DOHH2 (cell line): Measurements from ENCODE around the gene BAZ1A.

Experiments
- H3F3A ChIP-seq: fragments of 200-600 bp; sonication (generic), shearing (Covaris generic); 2 replicates; pipeline ENCODE4 v1.6.0; 2016; ENCODE audit warnings: antibody characterized with exemption, mild to moderate bottlenecking; ENCODE audit not compliant: control insufficient read depth, insufficient read depth
- H3K27ac ChIP-seq: fragments of 200-600 bp; sonication (generic); 2 replicates; pipeline ENCODE4 v1.5.1; 2014; ENCODE audit warnings: low read depth, mild to moderate bottlenecking, low read length, moderate library complexity
- H3K27me3 ChIP-seq: fragments of 200-600 bp; sonication (generic); 2 replicates; pipeline ENCODE4 v1.6.1; 2014; ENCODE audit warnings: mild to moderate bottlenecking, low read length, mixed read lengths; ENCODE audit not compliant: control insufficient read depth
- H3K36me3 ChIP-seq: fragments of 200-600 bp; sonication (generic); 2 replicates; pipeline ENCODE4 v1.6.1; 2014; ENCODE audit warnings: mild to moderate bottlenecking, low read length, moderate library complexity, mixed read lengths; ENCODE audit not compliant: control insufficient read depth
- H3K4me1 ChIP-seq: fragments of 200-600 bp; sonication (generic); 2 replicates; pipeline ENCODE4 v1.6.1; 2014; ENCODE audit warnings: mild to moderate bottlenecking, low read length, mixed read lengths; ENCODE audit not compliant: control insufficient read depth
- H3K4me2 ChIP-seq: fragments of 200-600 bp; sonication (generic); 2 replicates; pipeline ENCODE4 v1.6.0; 2014; ENCODE audit warnings: mild to moderate bottlenecking, low read length, moderate library complexity
- H3K4me3 ChIP-seq: fragments of 200-600 bp; sonication (generic); 2 replicates; pipeline ENCODE4 v1.5.1; 2014; ENCODE audit warnings: mild to moderate bottlenecking, low read length, mixed read lengths
- H3K79me2 ChIP-seq: fragments of 200-600 bp; sonication (generic); 2 replicates; pipeline ENCODE4 v1.6.1; 2014; ENCODE audit warnings: mild to moderate bottlenecking, low read length, mixed read lengths; ENCODE audit not compliant: control insufficient read depth
- H3K9me2 ChIP-seq: fragments of 200-600 bp; sonication (generic); replicated peaks from 2 replicates; pipeline ENCODE4 v1.6.1; 2014; ENCODE audit warnings: mild to moderate bottlenecking, low read length, mixed read lengths; ENCODE audit not compliant: control insufficient read depth
- H3K9me3 ChIP-seq: fragments of 200-600 bp; sonication (generic); 2 replicates; pipeline ENCODE4 v1.6.1; 2014; ENCODE audit warnings: antibody characterized with exemption, low read length, mixed read lengths; ENCODE audit not compliant: control insufficient read depth, insufficient read depth
- H4K20me1 ChIP-seq: fragments of 200-600 bp; sonication (generic); 2 replicates; pipeline ENCODE4 v1.6.0; 2014; ENCODE audit warnings: low read depth, mild to moderate bottlenecking, antibody characterized with exemption, low read length, moderate library complexity; ENCODE audit not compliant: control insufficient read depth, insufficient read depth
- CTCF ChIP-seq: fragments of 200-600 bp; sonication (generic); IDR thresholded peaks from one replicate; pipeline ENCODE4 v1.5.1; 2014; ENCODE audit warnings: antibody characterized with exemption, mild to moderate bottlenecking, low read depth, low read length; ENCODE audit not compliant: poor library complexity, severe bottlenecking
- EZH2phosphoT487 ChIP-seq: fragments of 200-600 bp; sonication (generic); IDR thresholded peaks from 2 replicates; pipeline ENCODE4 v1.6.1; 2017; ENCODE audit warnings: borderline replicate concordance, mild to moderate bottlenecking, antibody characterized with exemption, low read length, moderate library complexity, mixed read lengths

BAZ1A gene

GRCh38 chr14:34863844-34864243 is 11.3 kb downstream of the BAZ1A start:
- H3K36me3 ChIP-seq = peaks cover 76% of the 10 kb centered on the region
- no peaks in the 10 kb centered on the region for H3K27me3 ChIP-seq
- no peak overlapping the region for H3K27ac ChIP-seq
- H3K4me1 ChIP-seq = peaks cover 14% of the 10 kb centered on the region
- no peak for TF ChIP-seq CTCF
- no peak for TF ChIP-seq EZH2phosphoT487
- no peaks in the 10 kb centered on the region for H3K9me3 ChIP-seq
- H3F3A ChIP-seq = peaks cover 5% of the 10 kb centered on the region
- H3K4me3 ChIP-seq = no peak overlapping the region
- peaks cover 98% of the 10 kb centered on the region for H3K79me2 ChIP-seq
- peaks cover 10% of the 10 kb centered on the region; the same call in 1 of the 2 replicates for H4K20me1 ChIP-seq
- no peaks in the 10 kb centered on the region for H3K9me2 ChIP-seq
- H3K4me2 ChIP-seq = no peak overlapping the region

GRCh38 chr14:34858765-34859164 is 16.4 kb downstream of the BAZ1A start:
- Histone ChIP-seq H3K4me1 (peaks cover 10% of the 10 kb centered on the region), H4K20me1 (no peaks in the 10 kb centered on the region; the same call in 1 of the 2 replicates), H3F3A (peaks cover 9% of the 10 kb centered on the region; the same call in 1 of the 2 replicates), H3K36me3 (peaks cover 80% of the 10 kb centered on the region), H3K4me3 (no peak overlapping the region), H3K27ac (no peak overlapping the region), H3K9me2 (no peaks in the 10 kb centered on the region), H3K79me2 (peaks cover 93% of the 10 kb centered on the region), H3K9me3 (no peaks in the 10 kb centered on the region), H3K27me3 (no peaks in the 10 kb centered on the region), H3K4me2 (no peak overlapping the region)
- TF ChIP-seq CTCF (no peak), EZH2phosphoT487 (no peak)

- H3K9me3 ChIP-seq = no peaks in the 10 kb centered on the region
- H3K27ac ChIP-seq = no peak overlapping the region
- no peaks in the 10 kb centered on the region for H3K27me3 ChIP-seq
- H3K4me2 ChIP-seq = no peak overlapping the region
- peaks cover 10% of the 10 kb centered on the region for H3K4me1 ChIP-seq
- H4K20me1 ChIP-seq = no peaks in the 10 kb centered on the region; the same call in 1 of the 2 replicates
- no peak overlapping the region for H3K4me3 ChIP-seq
- peaks cover 89% of the 10 kb centered on the region for H3K36me3 ChIP-seq
- H3K9me2 ChIP-seq = no peaks in the 10 kb centered on the region
- peaks cover 93% of the 10 kb centered on the region for H3K79me2 ChIP-seq
- H3F3A ChIP-seq = peaks cover 9% of the 10 kb centered on the region; the same call in 1 of the 2 replicates
- no peak for TF ChIP-seq EZH2phosphoT487
- no peak for TF ChIP-seq CTCF
These were observed 17.3 kb downstream of the BAZ1A start for GRCh38 chr14:34857689-34858449.
